Measurements from ENCODE around the gene SLC35A4.
"Not testable (repeated sequence)": the region's sequence is repeated elsewhere in the genome, so short reads cannot be mapped to it uniquely, and the experiment has no call there.

SLC35A4 gene

DNA sequence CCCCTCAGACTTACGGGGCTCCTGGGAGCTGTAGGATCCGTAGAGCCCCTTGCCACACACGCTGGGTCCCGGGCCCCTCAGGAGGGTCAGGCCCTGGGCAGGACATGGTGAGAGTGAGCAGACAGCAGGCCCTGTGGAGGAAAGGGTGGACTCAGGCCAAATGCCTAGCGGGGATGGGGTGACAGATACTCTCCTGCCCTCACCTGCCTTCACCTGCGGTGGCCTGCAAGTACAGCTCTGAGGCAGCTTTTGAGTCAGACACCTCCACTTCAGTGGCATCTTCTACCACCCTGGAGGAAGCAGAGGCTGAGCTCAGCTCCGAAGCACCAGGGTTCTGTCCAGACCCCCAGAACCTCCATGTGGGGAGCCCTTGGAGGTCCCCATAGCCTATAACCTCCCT is 26.2 kb downstream of the SLC35A4 start:
- Mint-ChIP-seq H3K27me3 (no peaks in the 10 kb centered on the region), H3K9me3 (no peaks in the 10 kb centered on the region), H3K36me3 (ENCODE audit: low read depth) (no peaks in the 10 kb centered on the region), H3K4me1 (peaks cover 6% of the 10 kb centered on the region), H3K4me3 (no peak overlapping the region), H3K27ac (no peak overlapping the region)
- no peak for ATAC-seq
- no peak for DNase-seq

DNA sequence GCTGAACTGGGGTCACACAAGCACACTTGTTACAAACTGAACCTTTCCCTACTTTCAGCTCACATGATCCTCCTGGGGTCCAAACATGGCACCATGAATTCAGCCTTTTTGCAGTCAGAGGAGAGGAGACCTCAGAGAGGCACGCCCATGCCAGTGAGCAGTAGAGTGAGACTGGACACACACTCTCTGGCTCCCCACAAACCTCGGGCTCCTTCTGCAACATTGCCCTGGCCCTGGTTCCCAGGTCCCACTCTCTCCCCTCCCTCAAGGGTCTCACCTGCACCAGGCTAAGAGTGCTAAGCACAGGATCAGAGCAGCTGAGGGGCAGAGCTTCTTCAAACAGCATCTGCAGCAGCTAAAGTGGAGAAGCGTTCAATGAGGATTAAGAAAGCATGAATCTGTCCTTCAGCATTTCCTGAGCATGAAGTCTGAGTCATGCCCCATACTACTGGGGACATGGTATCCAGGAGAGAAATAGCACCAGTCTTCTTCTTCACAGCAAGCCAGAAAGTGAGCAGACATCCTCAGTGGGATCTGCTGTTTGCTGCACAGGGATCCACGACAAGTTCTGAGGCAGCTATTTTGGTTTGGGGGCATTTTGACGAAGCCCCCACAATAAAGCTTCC is 27.2 kb downstream of the SLC35A4 start:
- no peaks in the 10 kb centered on the region for H3K36me3 Mint-ChIP-seq (ENCODE audit: low read depth)

DNA sequence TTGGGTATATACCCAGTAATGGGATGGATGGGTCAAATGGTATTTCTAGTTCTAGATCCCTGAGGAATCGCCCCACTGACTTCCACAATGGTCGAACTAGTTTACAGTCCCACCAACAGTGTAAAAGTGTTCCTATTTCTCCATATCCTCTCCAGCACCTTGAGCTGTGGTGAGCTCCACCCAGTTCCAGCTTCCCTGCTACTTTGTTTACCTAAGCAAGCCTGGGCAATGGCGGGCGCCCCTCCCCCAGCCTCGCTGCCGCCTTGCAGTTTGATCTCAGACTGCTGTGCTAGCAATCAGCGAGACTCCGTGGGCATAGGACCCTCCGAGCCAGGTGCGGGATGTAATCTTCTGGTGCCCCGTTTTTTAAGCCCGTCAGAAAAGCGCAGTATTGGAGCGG is 28.4 kb downstream of the SLC35A4 start:
- not testable (repeated sequence) for H3K36me3 Mint-ChIP-seq (ENCODE audit: low read depth); H3K4me1 Mint-ChIP-seq; H3K4me3 Mint-ChIP-seq; ATAC-seq; H3K27me3 Mint-ChIP-seq; H3K27ac Mint-ChIP-seq; H3K9me3 Mint-ChIP-seq; DNase-seq

More for the DNA sequence above, 27.2 kb downstream of the SLC35A4 start:
- Mint-ChIP-seq H3K27me3 (no peaks in the 10 kb centered on the region), H3K4me3 (no peak overlapping the region), H3K9me3 (no peaks in the 10 kb centered on the region), H3K27ac (no peak overlapping the region), H3K4me1 (peaks cover 6% of the 10 kb centered on the region)
- ATAC-seq (no peak), DNase-seq (no peak)

DNA sequence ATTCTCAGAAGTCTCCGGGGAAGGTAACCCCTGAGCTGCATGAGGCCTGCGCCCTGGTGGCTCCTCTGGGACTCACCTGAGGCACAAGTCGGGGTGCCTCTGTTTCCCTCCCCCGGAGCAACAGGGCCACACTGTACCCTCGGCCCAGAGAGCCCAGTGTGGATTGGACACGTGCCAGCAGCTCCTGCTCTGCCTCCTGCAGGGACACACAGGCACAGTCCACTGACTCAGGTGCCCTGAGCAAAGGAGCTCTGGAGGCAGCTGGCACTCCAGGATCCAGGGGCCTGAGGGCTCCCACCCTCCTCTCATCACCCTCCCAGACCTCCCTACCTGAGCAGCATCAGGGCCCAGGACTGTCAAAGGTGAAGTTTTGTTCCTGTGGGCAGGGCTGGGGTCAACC is 29.5 kb downstream of the SLC35A4 start:
- no peak for ATAC-seq
- no peaks in the 10 kb centered on the region for H3K27me3 Mint-ChIP-seq

DNA sequence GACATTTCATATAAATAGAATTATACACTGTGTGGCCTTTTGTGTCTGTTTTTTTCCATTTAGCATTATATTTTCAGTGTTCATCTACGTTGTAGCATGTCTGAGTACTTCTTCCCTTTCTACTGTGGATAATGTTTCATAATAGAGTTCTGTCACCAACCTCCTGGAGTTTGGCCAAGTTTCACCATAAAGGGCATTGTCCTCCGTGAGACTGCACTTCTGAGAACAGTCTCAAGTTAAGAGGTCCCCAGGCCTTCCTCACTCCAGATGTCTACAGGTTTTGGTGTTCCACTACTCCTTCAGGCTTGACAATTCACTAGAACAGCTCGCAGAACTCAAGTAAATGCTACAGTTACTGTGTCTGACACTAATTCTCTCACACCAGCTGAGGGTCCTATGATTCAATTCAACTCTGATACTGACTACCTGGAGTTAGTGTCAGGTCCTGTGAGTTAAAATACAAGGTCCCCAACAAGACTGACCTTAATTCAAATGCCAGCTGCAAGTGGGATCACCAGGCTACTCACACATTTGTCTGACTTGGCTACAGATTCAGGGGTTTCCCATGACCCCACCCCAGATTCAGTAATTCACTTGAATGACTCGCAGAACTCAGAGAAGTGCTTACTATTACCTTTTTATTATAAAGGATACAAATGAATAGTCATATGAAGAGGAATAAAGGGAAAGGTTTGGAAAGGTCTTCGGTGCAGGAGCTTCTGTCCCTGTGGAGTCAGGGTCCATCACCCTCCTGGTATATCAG is 31.1 kb downstream of the SLC35A4 start:
- DNase-seq (no peak), ATAC-seq (peak; percentile 40)
- Mint-ChIP-seq H3K27me3 (no peaks in the 10 kb centered on the region), H3K4me1 (peaks cover 6% of the 10 kb centered on the region), H3K4me3 (no peak overlapping the region), H3K36me3 (ENCODE audit: low read depth) (no peaks in the 10 kb centered on the region), H3K9me3 (no peaks in the 10 kb centered on the region), H3K27ac (no peak overlapping the region)

More for the DNA sequence above, 29.5 kb downstream of the SLC35A4 start:
- H3K4me1 Mint-ChIP-seq: peaks cover 6% of the 10 kb centered on the region
- H3K4me3 Mint-ChIP-seq: no peak overlapping the region
- no peaks in the 10 kb centered on the region for H3K9me3 Mint-ChIP-seq
- no peaks in the 10 kb centered on the region for H3K36me3 Mint-ChIP-seq (ENCODE audit: low read depth)
- H3K27ac Mint-ChIP-seq: no peak overlapping the region
- DNase-seq: no peak

DNA sequence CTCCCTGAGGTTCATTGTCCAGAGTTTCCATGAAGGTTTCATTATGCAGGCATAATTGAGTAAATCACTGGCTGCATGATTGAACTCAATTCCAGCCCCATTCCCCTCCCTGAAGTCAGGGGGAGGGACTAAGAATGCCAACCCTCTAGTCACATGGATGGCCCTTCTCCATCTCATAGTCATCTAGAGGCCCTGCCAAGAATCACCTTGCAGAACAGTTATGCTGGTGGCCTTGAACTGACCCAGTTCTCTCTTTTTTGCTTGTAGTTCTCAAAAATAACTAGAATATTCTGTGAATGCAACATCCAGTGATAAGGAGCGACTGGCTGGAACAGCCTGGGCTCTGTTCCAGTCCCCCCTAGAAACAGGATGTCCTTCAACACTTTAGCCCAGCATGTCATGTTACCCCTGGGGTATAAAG is 31.7 kb downstream of the SLC35A4 start:
- Mint-ChIP-seq H3K4me1 (peaks cover 6% of the 10 kb centered on the region), H3K9me3 (no peaks in the 10 kb centered on the region), H3K4me3 (no peak overlapping the region), H3K27ac (no peak overlapping the region), H3K27me3 (no peaks in the 10 kb centered on the region), H3K36me3 (ENCODE audit: low read depth) (no peaks in the 10 kb centered on the region)
- no peak for ATAC-seq
- DNase-seq: no peak

DNA sequence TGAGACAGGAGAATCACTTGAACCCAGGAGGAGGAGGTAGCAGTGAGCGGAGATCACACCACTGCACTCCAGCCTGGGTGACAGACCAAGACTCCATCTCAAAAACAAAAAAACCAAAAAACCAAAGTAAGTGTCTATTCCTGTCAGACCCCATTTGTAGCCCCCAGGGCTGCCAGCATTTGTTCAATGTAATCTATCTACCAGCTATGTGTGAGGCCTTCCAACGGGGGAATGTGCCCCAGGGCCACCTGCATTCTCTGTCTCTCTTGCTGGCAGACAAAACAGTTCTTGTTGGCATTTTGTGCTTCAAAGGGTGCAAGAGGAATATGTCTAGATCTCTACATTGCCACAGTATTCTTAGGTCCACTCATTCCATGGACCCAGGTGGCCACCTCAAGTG is 34.2 kb downstream of the SLC35A4 start:
- H3K36me3 Mint-ChIP-seq (ENCODE audit: low read depth): no peaks in the 10 kb centered on the region
- H3K27ac Mint-ChIP-seq: no peak overlapping the region
- peaks cover 6% of the 10 kb centered on the region for H3K4me1 Mint-ChIP-seq
- H3K27me3 Mint-ChIP-seq: no peaks in the 10 kb centered on the region
- ATAC-seq (no peak), DNase-seq (no peak)
- no peaks in the 10 kb centered on the region for H3K9me3 Mint-ChIP-seq
- H3K4me3 Mint-ChIP-seq: no peak overlapping the region

DNA sequence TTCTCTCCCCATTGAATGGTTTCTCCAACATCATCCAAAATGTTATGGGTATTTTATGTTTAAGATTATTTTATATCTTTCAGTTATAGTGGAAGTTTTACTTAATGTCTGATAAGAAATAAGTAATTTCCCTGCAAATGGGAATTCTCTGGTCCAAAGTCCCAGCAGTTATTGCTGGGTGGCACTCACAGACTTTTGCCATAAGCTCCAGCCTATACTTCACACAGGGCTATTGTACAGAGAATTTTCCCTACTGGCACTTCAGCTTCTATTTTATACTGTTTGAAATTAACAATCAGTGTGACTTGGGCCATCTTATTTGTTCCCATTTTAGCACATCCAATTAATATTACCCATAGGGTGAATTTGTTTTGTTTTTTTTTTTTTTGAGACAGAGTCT is 35.5 kb downstream of the SLC35A4 start:
- H3K27me3 Mint-ChIP-seq: no peaks in the 10 kb centered on the region
- no peaks in the 10 kb centered on the region for H3K36me3 Mint-ChIP-seq (ENCODE audit: low read depth)
- H3K4me1 Mint-ChIP-seq: peaks cover 6% of the 10 kb centered on the region
- no peaks in the 10 kb centered on the region for H3K9me3 Mint-ChIP-seq
- no peak overlapping the region for H3K27ac Mint-ChIP-seq
- no peak for ATAC-seq
- H3K4me3 Mint-ChIP-seq: no peak overlapping the region
- DNase-seq: no peak

DNA sequence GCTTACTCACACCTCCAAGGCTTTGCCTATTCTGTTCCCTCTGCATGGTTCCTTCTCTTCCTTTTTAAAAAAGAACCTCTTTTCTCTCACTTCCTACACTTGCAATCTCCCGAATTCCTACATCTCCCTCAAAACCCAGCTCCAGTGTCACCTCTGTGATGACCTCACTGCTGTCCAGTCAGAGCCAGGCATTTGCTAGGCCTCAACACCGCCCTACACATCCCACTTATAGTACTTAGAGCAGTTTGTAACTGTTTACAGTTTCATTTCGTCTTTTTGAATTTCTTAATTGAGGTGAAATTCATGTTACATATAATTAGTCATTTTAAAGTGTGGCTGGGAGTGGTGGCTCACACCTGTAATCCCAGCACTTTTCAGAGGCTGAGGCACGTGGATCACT is 37.5 kb downstream of the SLC35A4 start:
- Mint-ChIP-seq H3K4me1 (no peaks in the 10 kb centered on the region), H3K4me3 (no peak overlapping the region), H3K36me3 (ENCODE audit: low read depth) (no peaks in the 10 kb centered on the region), H3K9me3 (no peaks in the 10 kb centered on the region), H3K27ac (no peak overlapping the region), H3K27me3 (no peaks in the 10 kb centered on the region)
- DNase-seq (no peak), ATAC-seq (no peak)

DNA sequence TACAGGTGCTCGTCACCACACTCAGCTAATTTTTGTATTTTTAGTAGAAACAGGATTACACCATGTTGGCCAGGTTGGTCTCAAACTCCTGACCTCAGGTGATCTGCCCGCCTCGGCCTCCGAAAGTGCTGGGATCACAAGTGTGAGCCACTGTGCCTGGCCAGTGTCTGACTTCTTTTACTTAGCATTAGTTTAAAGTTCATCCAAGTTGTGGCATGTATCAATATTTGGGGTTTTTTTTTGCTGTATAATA is 38.7 kb downstream of the SLC35A4 start:
- not testable (repeated sequence) for H3K4me1 Mint-ChIP-seq; H3K36me3 Mint-ChIP-seq (ENCODE audit: low read depth); H3K27me3 Mint-ChIP-seq; DNase-seq; H3K9me3 Mint-ChIP-seq; ATAC-seq; H3K4me3 Mint-ChIP-seq; H3K27ac Mint-ChIP-seq

DNA sequence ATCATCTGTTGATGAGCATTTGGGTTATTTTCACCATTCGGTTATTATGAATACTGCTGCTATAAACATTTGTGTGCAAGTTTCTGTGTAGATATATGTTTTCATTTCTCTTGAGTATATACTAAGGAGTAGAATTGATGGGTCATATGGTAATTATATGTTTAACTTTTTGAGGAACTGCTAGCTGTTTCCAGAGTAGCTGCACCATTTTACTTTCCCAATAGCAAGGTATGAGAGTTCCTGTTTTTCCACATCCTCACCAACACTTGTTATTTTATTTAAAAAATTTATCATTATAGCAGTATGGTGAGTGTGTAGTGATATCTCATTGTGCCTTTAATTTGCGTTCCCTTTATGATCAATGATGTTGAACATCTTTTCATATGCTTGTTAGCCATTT is 39.1 kb downstream of the SLC35A4 start:
- no peak for DNase-seq
- no peaks in the 10 kb centered on the region for H3K9me3 Mint-ChIP-seq
- no peak for ATAC-seq
- no peak overlapping the region for H3K4me3 Mint-ChIP-seq
- no peaks in the 10 kb centered on the region for H3K36me3 Mint-ChIP-seq (ENCODE audit: low read depth)
- no peaks in the 10 kb centered on the region for H3K27me3 Mint-ChIP-seq
- no peak overlapping the region for H3K27ac Mint-ChIP-seq
- no peaks in the 10 kb centered on the region for H3K4me1 Mint-ChIP-seq

DNA sequence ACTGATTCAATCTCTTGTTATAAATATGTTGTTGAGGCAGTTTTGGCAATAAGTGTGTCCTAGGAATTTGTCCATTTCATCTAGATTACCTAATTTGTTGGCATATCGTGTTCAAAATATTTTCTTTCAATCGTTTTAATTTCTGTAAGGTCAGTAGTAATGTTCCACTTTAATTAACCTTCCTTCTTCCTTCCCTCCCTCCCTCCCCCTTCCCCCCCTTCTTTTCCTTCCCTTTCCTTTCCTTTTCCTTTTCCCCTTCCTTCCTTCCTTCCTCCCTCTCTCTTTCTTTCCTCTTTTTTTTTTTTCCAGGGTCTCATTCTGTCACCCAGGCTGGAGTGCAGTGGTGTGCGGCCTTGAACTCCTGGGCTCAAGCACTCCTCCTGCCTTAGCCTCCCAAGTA is 41.3 kb downstream of the SLC35A4 start:
- Mint-ChIP-seq H3K4me3 (no peak overlapping the region), H3K27ac (no peak overlapping the region), H3K27me3 (no peaks in the 10 kb centered on the region), H3K36me3 (ENCODE audit: low read depth) (no peaks in the 10 kb centered on the region), H3K9me3 (no peaks in the 10 kb centered on the region), H3K4me1 (no peaks in the 10 kb centered on the region)
- DNase-seq (no peak), ATAC-seq (no peak)

DNA sequence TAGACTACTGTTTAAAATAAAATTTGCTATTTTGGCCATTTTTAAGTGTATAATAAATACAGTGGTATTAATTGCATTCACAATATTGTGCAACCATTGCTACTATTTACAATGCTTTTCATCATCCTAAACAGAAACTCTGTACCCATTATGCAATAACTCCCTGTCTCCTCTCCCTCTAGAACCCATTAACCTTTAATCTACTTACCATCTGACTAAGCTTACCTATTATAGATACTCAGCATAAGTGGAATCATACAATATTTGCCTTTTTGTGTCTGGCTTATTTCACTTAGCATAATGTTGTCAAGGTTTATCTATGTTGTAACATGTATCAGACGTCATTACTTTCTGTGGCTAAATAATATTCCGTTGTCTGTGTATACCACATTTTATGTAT is 42.4 kb downstream of the SLC35A4 start:
- H3K27ac Mint-ChIP-seq: no peak overlapping the region
- H3K36me3 Mint-ChIP-seq (ENCODE audit: low read depth): no peaks in the 10 kb centered on the region
- ATAC-seq: peak; percentile 10
- no peaks in the 10 kb centered on the region for H3K9me3 Mint-ChIP-seq
- H3K4me3 Mint-ChIP-seq: no peak overlapping the region
- H3K4me1 Mint-ChIP-seq: peaks cover 6% of the 10 kb centered on the region
- H3K27me3 Mint-ChIP-seq: peaks cover 3% of the 10 kb centered on the region
- DNase-seq: no peak

DNA sequence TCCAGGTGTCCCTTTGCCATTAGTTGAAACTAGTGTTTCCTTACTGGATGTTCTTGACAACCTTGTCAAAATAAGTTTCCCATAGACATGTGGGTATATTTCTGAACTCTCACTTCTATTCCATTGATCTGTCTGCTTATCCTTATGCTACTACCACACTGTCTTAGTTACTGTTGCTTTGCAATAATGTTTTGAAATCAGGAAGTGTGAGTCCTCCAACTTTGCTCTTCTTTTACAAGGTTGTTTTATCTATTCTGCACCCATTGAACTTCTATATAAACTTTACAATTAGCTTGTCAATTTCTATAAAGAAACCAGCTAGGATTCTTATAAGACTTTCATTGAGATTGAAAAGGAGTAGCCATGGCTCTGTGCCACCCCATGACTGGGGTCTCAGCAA is 44.1 kb downstream of the SLC35A4 start:
- H3K36me3 Mint-ChIP-seq (ENCODE audit: low read depth): no peaks in the 10 kb centered on the region
- ATAC-seq: no peak
- peaks cover 11% of the 10 kb centered on the region for H3K4me1 Mint-ChIP-seq

DNA sequence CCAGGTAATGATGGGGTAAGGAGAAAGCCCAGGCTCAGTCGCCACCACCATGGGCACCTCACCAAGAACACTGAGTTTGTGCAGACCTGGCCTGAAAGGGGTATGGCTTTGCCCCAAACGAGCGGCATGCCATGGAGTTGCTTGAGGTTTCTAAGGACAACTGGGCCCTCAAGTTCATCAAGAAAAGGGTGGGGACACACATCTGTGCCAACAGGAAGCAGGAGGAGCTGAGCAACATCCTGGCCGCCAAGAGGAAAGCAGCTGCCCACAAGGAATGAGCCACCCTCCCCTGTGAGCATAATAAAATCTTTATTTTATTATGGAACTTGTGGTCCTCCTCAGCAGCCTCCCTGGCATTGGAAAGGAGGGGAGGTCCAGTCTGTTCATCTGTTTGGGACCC is 44.5 kb downstream of the SLC35A4 start:
- ATAC-seq (no peak), DNase-seq (no peak)
- Mint-ChIP-seq H3K36me3 (ENCODE audit: low read depth) (no peaks in the 10 kb centered on the region), H3K4me1 (peaks cover 11% of the 10 kb centered on the region), H3K4me3 (no peak overlapping the region), H3K27me3 (peaks cover 11% of the 10 kb centered on the region), H3K27ac (no peak overlapping the region), H3K9me3 (no peaks in the 10 kb centered on the region)

More for the DNA sequence above, 44.1 kb downstream of the SLC35A4 start:
- no peak for DNase-seq
- Mint-ChIP-seq H3K27ac (no peak overlapping the region), H3K4me3 (no peak overlapping the region), H3K27me3 (peaks cover 11% of the 10 kb centered on the region), H3K9me3 (no peaks in the 10 kb centered on the region)

Measured in activated naive CD8-positive, alpha-beta T cell treated with anti-CD3 and anti-CD28 coated beads, Interleukin-2, amount 50 U/mL, for 24 hours (primary cell).